Rectal smooth muscle tissue (tissue), 1 donor: Measurements from ENCODE around the gene ABLIM1.

Experiments
- H3K27ac ChIP-seq: one replicate; pipeline ENCODE4 v1.7.0; 2013; ENCODE audit warnings: low read depth, low read length, inconsistent platforms
- H3K27me3 ChIP-seq: one replicate; pipeline ENCODE4 v1.7.0; 2013; ENCODE audit warnings: low read length; ENCODE audit not compliant: control insufficient read depth, insufficient read depth
- H3K36me3 ChIP-seq: one replicate; pipeline ENCODE4 v1.7.0; 2013; ENCODE audit warnings: low read length; ENCODE audit not compliant: control insufficient read depth, insufficient read depth
- H3K4me1 ChIP-seq: one replicate; pipeline ENCODE4 v1.7.0; 2013; ENCODE audit warnings: low read length; ENCODE audit not compliant: control insufficient read depth, insufficient read depth
- H3K4me3 ChIP-seq: one replicate; pipeline ENCODE4 v1.7.0; 2013; ENCODE audit warnings: low read length
- H3K9ac ChIP-seq: one replicate; pipeline ENCODE4 v1.7.0; 2013; ENCODE audit warnings: low read length

ABLIM1 gene

DNA sequence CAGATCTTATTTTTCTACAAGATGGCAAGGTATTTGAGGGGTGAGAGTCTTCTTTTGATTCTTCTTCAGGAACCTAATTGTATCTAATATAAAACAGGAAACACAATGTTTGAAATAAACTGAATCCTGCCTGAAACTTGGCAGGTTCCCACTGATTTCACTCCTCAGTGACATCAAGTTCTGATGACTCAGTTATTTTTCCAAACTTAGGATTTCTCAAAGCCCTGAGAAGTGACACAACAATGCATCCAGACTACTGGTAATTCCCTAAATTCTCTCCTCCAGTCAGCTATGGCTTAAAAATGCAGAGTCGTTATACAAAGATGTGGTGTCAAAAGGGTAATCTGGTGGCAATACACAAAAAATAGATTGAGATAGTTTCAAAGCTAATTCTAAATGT is 80.9 kb downstream of the ABLIM1 start:
- H3K36me3 ChIP-seq, result no peaks in the 10 kb centered on the region
- no peak overlapping the region for H3K4me3 ChIP-seq
- no peak overlapping the region for H3K9ac ChIP-seq
- no peak overlapping the region for H3K27ac ChIP-seq
- H3K4me1 ChIP-seq, result no peaks in the 10 kb centered on the region
- no peaks in the 10 kb centered on the region for H3K27me3 ChIP-seq

DNA sequence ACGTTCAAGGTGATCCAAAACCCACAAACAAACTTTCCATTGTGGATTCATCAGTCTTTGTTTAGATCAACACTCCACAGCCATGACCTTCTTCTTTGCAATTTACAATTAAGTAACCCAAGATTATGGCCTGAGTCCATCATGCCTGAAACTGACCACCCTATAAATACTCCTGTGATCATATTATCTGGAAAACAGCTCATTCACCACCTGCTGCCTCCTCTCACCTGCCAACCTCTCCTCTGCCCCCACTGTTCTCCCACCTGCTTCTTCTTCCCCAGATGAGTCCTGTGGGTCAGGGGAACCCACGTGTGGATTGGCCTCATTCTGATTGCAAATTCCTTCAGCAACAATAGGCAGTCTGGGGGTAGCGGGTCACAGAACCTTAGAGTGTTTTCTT is 81.4 kb downstream of the ABLIM1 start:
- Histone ChIP-seq H3K4me3 (no peak overlapping the region), H3K36me3 (no peaks in the 10 kb centered on the region), H3K4me1 (no peaks in the 10 kb centered on the region), H3K9ac (no peak overlapping the region), H3K27me3 (no peaks in the 10 kb centered on the region), H3K27ac (peak overlapping the region; percentile 11)

DNA sequence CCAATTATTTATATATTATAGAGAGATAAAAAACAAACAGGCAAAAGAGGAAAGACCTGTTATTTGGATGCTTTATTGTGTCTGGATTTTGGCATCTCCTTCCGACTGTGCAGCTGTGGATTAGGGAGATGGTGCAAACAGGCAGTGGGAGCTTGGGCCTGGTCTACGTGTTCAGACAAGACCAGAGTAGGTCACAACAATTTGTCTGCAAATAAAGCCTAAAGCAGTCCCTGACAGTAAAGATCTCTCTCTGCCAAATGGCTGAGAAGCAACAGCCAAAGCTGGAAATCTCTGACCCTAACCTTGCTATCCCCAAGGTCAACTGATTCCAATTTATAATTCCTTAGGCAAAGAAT is 82.0 kb downstream of the ABLIM1 start:
- H3K9ac ChIP-seq, result no peak overlapping the region
- H3K4me1 ChIP-seq, result no peaks in the 10 kb centered on the region
- H3K27me3 ChIP-seq, result no peaks in the 10 kb centered on the region
- H3K4me3 ChIP-seq, result no peak overlapping the region
- no peaks in the 10 kb centered on the region for H3K36me3 ChIP-seq
- peak overlapping the region; percentile 11 for H3K27ac ChIP-seq

DNA sequence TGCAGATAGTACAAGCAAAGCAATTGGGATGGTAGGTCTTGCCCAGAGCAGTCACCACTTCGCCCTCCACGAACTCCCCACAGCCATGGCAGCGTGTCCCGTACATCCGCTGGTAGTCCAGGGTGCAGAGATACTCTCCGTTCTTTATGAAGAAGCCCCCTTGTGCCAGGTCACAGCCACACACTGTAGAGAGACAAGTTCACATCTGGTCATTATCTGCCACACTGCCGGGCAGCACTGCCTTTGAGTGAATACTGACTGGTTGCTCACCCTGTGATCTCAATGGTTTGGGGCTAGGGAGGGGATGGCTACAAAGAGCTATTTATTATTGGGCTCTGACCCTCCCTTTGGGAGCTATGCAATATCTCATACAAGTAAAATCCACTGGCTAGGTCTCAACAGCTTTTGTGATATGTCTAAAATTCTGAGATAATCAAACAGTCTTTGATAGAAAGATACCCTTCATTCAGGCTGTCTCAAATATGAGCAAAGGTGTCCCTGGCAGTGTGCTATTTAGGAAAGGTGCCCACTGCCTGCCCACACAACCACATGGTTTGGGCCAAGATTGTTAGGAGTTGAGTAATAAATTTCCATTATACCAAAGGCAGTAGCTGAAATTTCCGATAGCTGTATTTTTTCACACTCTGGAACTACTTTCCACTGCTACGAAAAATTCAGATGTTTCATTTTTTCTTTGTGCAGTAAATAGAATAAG is 82.5 kb downstream of the ABLIM1 start:
- no peak overlapping the region for H3K4me3 ChIP-seq
- H3K36me3 ChIP-seq, result no peaks in the 10 kb centered on the region
- no peak overlapping the region for H3K9ac ChIP-seq
- no peaks in the 10 kb centered on the region for H3K27me3 ChIP-seq
- peak overlapping the region; percentile 9 for H3K27ac ChIP-seq
- no peaks in the 10 kb centered on the region for H3K4me1 ChIP-seq

DNA sequence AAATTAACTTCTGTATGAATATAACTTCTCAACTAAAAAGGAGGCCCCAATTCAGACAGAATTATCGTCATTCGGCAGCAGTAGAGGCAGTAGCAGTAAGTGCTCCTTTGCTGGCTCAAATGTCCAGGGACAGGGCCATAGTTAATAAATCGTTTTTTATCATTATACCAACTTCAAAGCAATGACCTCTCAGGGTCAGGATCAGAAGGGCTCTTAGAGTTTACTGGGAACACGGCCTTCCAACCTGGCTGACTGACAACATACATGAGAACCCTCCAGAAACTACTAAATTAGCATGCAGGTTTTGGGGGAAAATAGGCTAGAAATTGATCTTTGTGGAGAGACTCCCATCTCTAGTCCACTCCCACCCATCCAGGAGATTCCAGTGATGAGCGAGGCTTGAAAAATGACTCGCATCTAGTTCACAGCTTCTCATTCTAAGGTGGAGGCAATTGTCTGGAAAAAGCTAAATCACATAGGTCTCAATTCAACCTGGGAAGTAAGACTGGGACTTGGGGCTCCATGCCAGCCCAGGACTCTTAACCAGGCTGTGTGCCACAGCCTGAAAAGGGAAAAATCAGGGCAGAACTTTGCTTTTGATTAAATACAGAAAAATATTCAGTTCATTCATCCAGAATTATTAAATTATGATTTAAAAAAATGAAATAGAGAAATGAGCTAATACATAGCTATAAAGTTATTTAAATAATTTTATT is 84.6 kb downstream of the ABLIM1 start:
- H3K9ac ChIP-seq, result no peak overlapping the region
- H3K4me3 ChIP-seq, result no peak overlapping the region
- H3K27ac ChIP-seq, result no peak overlapping the region
- no peaks in the 10 kb centered on the region for H3K36me3 ChIP-seq
- H3K27me3 ChIP-seq, result no peaks in the 10 kb centered on the region
- no peaks in the 10 kb centered on the region for H3K4me1 ChIP-seq

DNA sequence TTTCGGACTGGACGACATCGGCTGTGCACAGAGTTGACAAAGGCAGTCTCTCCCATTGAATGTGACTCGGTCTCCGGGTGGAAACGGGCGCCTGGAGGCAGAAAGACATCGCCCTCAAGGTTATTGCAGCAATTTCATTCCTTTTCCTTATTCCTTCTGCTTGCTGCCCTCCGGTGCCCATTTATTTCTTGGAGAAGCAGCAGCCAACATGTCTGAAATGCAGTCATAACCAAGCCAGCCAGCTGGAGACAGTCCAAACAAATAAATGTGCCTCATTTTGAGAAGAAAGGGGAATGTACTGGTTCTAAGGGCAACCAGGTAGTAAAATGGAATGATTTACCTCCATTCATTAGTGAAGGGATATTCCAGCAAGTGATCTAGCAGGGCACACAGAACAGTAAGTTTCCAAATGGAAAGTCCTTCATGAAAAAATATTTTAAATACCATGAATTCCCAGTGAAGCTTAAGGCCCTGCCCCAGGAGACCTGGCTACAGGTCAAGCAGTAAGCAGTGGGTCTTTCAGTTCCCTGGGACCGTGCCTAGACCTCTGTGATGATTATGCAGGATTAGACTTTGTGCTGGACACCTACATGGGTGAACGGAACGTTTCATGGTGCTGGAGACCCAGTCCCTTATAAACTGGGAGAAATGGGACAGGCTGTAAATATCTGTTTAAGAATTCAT is 86.6 kb downstream of the ABLIM1 start:
- Histone ChIP-seq H3K9ac (no peak overlapping the region), H3K27me3 (no peaks in the 10 kb centered on the region), H3K4me3 (no peak overlapping the region), H3K4me1 (no peaks in the 10 kb centered on the region), H3K36me3 (no peaks in the 10 kb centered on the region), H3K27ac (no peak overlapping the region)

DNA sequence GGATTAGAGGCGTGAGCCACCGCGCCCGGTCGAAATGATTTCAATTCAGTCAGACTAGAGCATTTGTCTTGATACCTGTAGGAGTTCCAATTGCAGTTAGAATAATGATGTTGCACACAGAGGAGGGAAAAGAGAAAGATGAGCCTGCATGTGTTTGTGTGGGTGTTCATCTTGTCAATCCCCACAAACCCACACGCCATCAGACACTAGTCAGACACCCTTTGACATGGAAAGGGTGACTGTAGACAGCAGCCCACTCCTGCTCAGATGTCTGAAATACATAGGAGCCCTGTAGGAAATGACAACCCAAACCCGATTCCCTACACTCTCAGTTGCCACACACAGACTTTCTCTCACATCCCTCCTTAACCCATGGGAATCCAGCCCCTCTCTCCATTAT is 92.0 kb downstream of the ABLIM1 start:
- Histone ChIP-seq H3K36me3 (no peaks in the 10 kb centered on the region), H3K4me3 (no peak overlapping the region), H3K9ac (no peak overlapping the region), H3K4me1 (no peaks in the 10 kb centered on the region), H3K27me3 (no peaks in the 10 kb centered on the region), H3K27ac (no peak overlapping the region)

DNA sequence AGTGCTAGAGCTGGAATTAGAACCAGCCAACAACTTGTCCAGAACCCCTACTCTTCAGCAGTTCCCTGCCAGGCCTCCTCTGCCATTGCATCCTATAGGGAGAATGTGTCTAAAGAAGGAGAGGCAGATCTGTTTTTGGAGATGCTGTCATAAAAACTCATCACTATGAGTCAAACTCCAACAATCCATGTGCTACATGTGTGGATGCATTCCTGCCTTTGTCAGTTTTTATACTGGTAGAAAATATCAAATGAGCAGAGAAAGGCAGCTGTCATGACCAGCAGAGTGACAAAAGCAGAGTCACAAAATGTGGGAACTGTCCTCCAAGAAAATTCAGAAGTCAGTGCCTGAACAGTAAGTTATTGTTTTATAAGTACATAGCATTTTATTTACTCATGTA is 93.0 kb downstream of the ABLIM1 start:
- Histone ChIP-seq H3K36me3 (no peaks in the 10 kb centered on the region), H3K4me1 (no peaks in the 10 kb centered on the region), H3K27me3 (no peaks in the 10 kb centered on the region), H3K4me3 (no peak overlapping the region), H3K27ac (no peak overlapping the region), H3K9ac (no peak overlapping the region)

DNA sequence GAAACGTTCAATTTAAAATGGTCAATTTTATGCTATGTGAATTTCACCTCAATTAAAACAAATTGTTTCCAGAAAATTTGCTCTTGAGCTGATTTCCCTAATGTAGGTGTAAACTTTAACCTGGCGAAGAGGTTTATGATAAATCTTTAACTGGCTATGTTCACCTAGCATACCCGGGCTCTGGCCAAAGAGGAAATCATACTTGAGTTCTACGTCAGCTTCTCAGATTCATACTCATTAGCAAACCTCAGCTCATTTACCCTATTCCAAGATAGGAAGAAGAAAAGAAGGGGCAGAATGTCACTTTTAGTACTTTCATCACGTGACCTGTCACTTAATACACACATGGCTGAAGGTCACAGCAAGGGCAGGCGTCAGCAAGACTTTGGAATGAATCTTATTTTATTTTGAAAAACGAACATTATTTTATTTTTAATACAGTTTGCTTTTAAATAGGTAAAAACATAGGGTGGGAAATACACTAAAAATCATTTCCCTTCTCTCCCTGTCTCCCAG is 97.0 kb downstream of the ABLIM1 start:
- Histone ChIP-seq H3K4me1 (no peaks in the 10 kb centered on the region), H3K27ac (no peak overlapping the region)

DNA sequence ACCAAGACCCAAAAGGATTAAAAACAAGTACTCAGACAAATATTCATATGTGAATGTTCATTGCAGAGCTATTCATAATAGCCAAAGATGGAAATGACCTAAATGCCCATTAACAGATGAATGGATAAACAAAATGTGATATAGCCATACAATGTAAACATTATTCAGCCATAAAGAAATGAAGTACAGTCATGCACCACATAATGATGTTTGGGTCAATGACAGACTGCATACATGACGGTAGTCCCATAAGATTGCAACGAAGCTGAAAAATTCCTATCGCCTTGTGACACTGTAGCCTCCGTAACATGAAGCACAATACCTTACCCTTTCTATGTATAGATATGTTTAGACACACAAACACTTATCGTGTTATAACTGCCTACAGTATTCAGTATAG is 97.9 kb downstream of the ABLIM1 start:
- Histone ChIP-seq H3K4me3 (no peak overlapping the region), H3K4me1 (no peaks in the 10 kb centered on the region), H3K36me3 (no peaks in the 10 kb centered on the region), H3K27me3 (no peaks in the 10 kb centered on the region), H3K9ac (no peak overlapping the region), H3K27ac (no peak overlapping the region)

More for the DNA sequence above, 97.0 kb downstream of the ABLIM1 start:
- Histone ChIP-seq H3K36me3 (no peaks in the 10 kb centered on the region), H3K27me3 (no peaks in the 10 kb centered on the region), H3K4me3 (no peak overlapping the region), H3K9ac (no peak overlapping the region)

DNA sequence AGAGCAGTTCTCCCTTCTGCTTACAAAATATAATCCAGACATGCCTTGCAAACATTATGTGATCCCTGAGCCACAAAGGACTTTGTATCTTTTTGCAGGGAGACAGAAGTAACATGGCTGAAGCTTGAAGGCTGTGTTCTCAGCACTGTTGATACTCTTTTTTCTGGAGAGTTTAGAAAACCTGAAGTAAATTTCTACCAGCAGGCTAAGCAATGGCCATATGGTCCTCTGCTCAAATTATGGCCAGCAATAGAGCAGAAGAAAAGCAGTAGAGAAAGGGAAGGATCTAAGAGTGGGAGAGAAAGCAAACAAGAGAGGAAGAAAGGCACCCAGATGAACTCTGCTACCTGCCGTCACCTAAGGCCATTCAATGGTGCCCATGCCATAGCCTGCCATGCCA is 98.4 kb downstream of the ABLIM1 start:
- Histone ChIP-seq H3K9ac (no peak overlapping the region), H3K27me3 (no peaks in the 10 kb centered on the region), H3K36me3 (no peaks in the 10 kb centered on the region), H3K27ac (no peak overlapping the region), H3K4me3 (no peak overlapping the region), H3K4me1 (no peaks in the 10 kb centered on the region)

DNA sequence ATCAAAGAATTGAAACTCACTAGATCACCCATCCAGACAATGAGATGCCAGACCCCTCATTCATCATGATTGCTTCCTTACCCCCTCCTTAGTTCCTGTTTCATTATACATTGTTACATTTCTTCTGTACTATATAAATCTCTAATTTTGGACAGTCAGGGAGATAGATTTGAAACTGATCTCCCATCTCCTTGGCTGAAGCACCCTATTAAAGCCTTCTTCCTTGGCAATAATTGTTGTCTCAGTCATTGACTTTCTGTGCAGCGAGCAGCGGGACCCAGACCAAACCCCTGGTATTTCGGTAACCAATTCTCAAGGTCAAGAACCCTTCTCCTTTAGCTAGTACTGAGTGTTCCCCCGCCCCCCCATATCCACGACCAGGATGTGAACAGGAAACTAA is 100.2 kb downstream of the ABLIM1 start:
- Histone ChIP-seq H3K4me3 (no peak overlapping the region), H3K27ac (no peak overlapping the region), H3K4me1 (no peaks in the 10 kb centered on the region), H3K36me3 (no peaks in the 10 kb centered on the region), H3K9ac (no peak overlapping the region), H3K27me3 (no peaks in the 10 kb centered on the region)
